GM12875 (cell line): Measurements from ENCODE around the gene CDH6.
"Not testable (repeated sequence)": the region's sequence is repeated elsewhere in the genome, so short reads cannot be mapped to it uniquely, and the experiment has no call there.

Experiments
- H3K4me3 ChIP-seq: one replicate; pipeline ENCODE4 v1.5.1; 2011; ENCODE audit warnings: low read depth, low read length, control low read depth
- TF ChIP-seq, protein P1 (sequence below): IDR thresholded peaks from 2 replicates; pipeline ENCODE4 v1.5.1; 2011; ENCODE audit warnings: low read depth, mild to moderate bottlenecking, control low read depth, inconsistent platforms, low read length, moderate library complexity, borderline replicate concordance; ENCODE audit not compliant: insufficient read depth

Gene CDH6

DNA sequence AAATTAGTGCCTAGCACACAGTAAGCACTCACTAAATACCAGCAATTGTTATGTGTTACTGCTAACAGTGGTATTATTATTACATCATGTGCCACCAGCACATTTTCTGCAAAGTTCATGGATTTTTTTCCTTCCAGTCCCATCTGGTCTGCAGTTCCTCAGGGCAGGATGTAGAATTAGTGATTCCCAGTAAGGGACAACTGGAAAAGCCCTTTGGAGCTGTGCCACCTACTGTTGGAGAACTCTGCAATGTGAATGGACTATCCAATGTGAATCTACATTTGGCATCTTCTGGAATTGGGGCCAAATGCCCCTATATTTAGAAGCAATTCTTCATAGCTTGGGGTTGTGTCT, 154.0 kb downstream of the CDH6 start:
- TF ChIP-seq, protein P1, sequence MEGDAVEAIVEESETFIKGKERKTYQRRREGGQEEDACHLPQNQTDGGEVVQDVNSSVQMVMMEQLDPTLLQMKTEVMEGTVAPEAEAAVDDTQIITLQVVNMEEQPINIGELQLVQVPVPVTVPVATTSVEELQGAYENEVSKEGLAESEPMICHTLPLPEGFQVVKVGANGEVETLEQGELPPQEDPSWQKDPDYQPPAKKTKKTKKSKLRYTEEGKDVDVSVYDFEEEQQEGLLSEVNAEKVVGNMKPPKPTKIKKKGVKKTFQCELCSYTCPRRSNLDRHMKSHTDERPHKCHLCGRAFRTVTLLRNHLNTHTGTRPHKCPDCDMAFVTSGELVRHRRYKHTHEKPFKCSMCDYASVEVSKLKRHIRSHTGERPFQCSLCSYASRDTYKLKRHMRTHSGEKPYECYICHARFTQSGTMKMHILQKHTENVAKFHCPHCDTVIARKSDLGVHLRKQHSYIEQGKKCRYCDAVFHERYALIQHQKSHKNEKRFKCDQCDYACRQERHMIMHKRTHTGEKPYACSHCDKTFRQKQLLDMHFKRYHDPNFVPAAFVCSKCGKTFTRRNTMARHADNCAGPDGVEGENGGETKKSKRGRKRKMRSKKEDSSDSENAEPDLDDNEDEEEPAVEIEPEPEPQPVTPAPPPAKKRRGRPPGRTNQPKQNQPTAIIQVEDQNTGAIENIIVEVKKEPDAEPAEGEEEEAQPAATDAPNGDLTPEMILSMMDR, result no peak
- H3K4me3 ChIP-seq, result no peak overlapping the region

DNA sequence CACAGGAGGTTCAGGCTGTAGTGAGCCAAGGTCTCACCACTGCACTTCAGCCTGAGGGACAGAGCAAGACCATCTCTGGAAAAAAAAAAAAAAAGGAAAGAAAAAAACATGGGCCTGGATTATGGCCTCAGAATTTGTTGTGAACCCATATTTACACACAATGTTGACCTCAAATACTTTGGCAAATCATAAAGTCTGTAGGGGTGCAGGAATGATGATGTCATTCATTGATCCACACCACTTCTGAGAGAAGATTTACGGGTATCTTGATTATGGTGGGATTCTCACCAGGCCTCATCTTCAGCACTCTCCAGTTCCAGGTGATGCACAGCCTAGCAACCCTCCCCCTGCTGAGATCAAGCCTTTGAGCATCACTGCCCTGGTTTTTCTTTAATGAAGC, 156.9 kb downstream of the CDH6 start:
- no peak overlapping the region for H3K4me3 ChIP-seq
- TF ChIP-seq, protein P1, result no peak

DNA sequence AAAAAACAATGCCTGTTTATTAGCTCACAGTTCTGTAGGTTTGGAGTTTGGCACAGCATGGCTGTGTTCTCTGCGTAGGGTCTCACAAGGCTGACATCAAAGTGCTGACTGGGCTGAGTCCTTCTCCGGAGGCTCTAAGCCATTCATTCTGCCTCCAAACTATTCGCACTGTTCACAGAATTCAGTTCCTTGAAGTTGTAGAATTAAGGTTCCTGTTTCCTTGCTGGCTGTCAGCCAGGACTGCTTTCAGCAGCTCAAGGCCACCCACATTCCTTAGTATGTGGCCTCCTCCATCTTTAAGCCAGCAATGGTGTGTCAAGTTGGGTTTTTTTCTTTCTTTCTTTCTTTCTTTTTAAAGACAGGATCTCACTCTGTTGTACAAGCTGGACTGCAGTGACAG, 161.9 kb downstream of the CDH6 start:
- no peak overlapping the region for H3K4me3 ChIP-seq
- TF ChIP-seq, protein P1, result no peak

DNA sequence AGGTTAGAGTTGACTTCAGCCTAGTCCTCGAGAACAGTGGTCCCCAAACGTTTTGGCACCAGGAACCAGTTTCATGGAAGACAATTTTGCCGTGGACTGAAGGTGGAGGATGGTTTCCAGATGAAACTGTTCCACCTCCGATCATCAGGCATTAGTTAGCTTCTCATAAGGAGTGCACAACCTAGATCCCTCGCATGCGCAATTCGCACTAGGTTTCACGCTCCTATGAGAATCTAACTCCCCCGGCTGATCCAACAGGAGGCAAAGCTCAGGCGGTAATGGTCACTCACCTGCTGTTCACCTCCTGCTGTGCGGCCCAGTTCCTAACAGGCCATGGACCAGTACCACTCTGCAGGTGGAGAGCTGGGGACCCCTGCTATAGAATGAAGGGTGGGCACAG, 163.6 kb downstream of the CDH6 start:
- H3K4me3 ChIP-seq, result no peak overlapping the region
- TF ChIP-seq, protein P1, result no peak

DNA sequence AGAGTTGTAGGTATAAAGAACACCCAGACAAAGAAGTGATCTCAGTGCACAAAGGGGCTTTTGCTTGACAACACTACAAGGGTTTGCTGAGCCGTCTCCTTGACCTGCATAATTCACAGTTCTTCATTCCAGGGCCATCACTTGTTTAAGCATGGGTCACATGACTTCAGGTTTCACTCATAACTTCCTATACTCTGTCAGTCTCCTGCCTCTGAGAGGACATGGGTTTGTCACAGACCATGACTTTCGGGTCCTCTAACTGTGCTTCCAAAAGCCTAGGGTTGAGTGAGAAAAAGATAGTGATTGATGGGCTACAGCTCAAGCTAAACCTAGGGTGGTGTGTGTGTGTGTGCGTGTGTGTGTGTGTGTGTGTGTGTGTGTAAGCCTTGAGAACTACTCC, 166.4 kb downstream of the CDH6 start:
- TF ChIP-seq, protein P1, result no peak
- no peak overlapping the region for H3K4me3 ChIP-seq

DNA sequence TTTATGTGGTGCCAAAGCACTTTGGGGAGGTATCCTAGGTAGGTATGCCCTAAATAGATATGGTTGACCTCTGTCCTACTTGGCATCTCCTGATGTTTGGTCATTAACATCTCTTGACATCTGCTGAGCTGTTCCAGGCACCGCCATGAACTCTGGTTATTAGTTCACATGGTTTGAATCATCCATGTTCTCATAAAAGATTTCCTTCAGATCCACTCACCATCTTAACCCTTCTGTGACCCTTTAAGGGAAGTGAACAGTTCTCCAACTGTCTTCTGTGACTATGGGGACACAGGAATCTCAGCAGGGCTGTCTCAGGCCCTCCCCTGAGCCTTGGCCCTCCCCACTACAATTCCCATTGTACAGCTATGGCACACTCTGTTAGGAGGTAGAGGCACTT, 167.7 kb downstream of the CDH6 start:
- TF ChIP-seq, protein P1, result no peak
- no peak overlapping the region for H3K4me3 ChIP-seq

DNA sequence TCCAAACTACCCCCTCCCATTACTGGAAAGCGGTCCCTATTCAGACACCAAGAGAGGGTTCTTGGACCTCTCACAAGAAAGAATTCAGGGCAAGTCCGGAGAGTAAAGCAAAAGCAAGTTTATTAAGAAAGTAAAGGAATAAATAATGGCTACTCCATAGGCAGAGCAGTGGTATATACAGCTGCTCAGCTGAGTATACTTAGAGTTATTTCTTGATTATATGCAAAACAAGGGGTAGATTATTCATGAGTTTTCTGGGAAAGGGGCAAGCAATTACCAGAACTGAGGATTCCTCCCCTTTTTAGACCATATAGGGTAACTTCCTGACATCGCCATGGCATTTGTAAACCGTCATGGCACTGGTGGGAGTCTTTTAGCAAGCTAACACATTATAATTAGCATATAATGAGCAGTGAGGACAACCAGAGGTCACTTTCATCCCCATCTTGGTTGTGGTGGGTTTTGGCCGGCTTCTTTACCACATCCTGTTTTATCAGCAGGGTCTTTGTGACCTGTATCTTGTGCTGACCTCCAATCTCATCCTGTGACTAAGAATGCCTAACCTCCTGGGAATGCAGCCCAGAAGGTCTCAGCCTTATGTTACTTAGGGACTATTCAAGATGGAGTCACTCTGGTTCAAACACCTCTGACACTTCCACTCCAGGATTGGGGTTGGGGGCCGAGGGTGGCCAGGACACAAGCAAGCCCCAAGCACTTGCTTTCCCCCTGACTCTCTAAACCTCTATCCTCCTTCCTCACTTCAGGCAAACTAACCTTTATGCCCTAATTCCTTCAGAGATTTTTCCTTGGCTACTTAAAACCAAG, 168.4 kb downstream of the CDH6 start:
- H3K4me3 ChIP-seq, result not testable (repeated sequence)

DNA sequence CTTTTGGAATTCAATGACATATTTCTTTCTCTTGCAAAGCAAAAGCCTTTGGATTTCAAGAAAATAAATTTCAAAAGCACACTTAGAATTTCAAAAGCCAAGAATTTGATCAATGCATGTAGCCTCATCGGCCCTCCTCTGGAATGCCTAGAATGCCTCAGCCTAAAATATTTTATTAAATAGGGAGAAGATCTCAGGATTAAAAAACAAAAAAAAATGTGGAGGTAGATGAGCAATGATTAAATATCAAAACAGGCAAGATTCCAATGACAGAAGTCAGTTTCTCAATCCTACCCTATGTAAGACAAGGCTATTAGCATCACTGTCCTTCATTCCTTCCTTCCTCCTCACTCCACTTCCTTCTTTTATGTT, 169.0 kb downstream of the CDH6 start:
- TF ChIP-seq, protein P1, result no peak
- H3K4me3 ChIP-seq, result no peak overlapping the region
